HFFc6 (cell line): ENCODE results near the gene DNA2. TPM values are rescaled to one million over a fixed set of nuclear protein-coding genes. Genes with fewer than 3 reads are reported as not detected.
"Not testable (repeated sequence)": the region's sequence is repeated elsewhere in the genome, so short reads cannot be mapped to it uniquely, and the experiment has no call there.

Experiments used
- DNase-seq: peaks from one replicate; pipeline ENCODE4 v3.0.0-alpha.2; 2018
- H3K27ac Mint-ChIP-seq: 2 replicates; pipeline ENCODE4 v1.8.0; 2020; ENCODE audit warnings: mild to moderate bottlenecking, mixed read lengths
- H3K27me3 Mint-ChIP-seq: 2 replicates; pipeline ENCODE4 v1.8.0; 2021; ENCODE audit warnings: mild to moderate bottlenecking, moderate library complexity, mixed read lengths; ENCODE audit not compliant: insufficient read depth
- H3K36me3 Mint-ChIP-seq: 2 replicates; pipeline ENCODE4 v1.8.0; 2021; ENCODE audit warnings: low read depth, mixed read lengths
- H3K4me1 Mint-ChIP-seq: 2 replicates; pipeline ENCODE4 v1.8.0; 2020; ENCODE audit warnings: low read depth, mixed read lengths
- H3K4me3 Mint-ChIP-seq: 2 replicates; pipeline ENCODE4 v1.8.0; 2020; ENCODE audit warnings: mild to moderate bottlenecking, moderate library complexity, mixed read lengths
- H3K9me3 Mint-ChIP-seq: 2 replicates; pipeline ENCODE4 v1.8.0; 2020; ENCODE audit warnings: mild to moderate bottlenecking, mixed read lengths
- CTCF ChIP-seq: fragments of 200-600 bp; sonication (generic); IDR thresholded peaks from 2 replicates; pipeline ENCODE4 v1.5.0; 2021; ENCODE audit warnings: antibody characterized with exemption, mild to moderate bottlenecking
- total RNA-seq, 6 experiments: library from RNA; stranded (reverse); fragmentation: NEBNext Ultra II Directional; extraction: Animal tissue kit (Norgen Biotek cat#: 25700); gene quantifications; 2 replicates in 1 of 6; 3 replicates in 5 of 6; pipeline ENCODE4 v1.2.3, GENCODE V29; 2021

The DNA2 gene
- total RNA-seq, 6 experiments from 2014 or later = 6.2 to 8.8 (median 7.2) TPM

- Mint-ChIP-seq H3K9me3 (no peaks in the 10 kb centered on the region), H3K4me3 (peak overlapping the region; percentile 99), H3K36me3 (no peaks in the 10 kb centered on the region; the same call in 1 of the 2 replicates), H3K27ac (peak overlapping the region; percentile 58), H3K4me1 (peaks cover 35% of the 10 kb centered on the region), H3K27me3 (no peaks in the 10 kb centered on the region)
- no peak for TF ChIP-seq CTCF
- no peak for DNase-seq
These were observed 1.9 kb downstream of the DNA2 start for GRCh38 chr10:68469838-68470237.

GRCh38 chr10:68464729-68465128, 7.0 kb downstream of the DNA2 start:
- H3K4me3 Mint-ChIP-seq, DNase-seq, H3K36me3 Mint-ChIP-seq, H3K27me3 Mint-ChIP-seq, H3K27ac Mint-ChIP-seq, H3K9me3 Mint-ChIP-seq, H3K4me1 Mint-ChIP-seq: not testable (repeated sequence)

- Mint-ChIP-seq H3K4me3 (no peak overlapping the region), H3K36me3 (no peaks in the 10 kb centered on the region; the same call in 1 of the 2 replicates), H3K9me3 (no peaks in the 10 kb centered on the region), H3K4me1 (no peaks in the 10 kb centered on the region), H3K27me3 (no peaks in the 10 kb centered on the region), H3K27ac (no peak overlapping the region)
- no peak for DNase-seq
- no peak for TF ChIP-seq CTCF
These were observed 8.2 kb downstream of the DNA2 start for GRCh38 chr10:68463365-68464093.

GRCh38 chr10:68462536-68462935, 9.2 kb downstream of the DNA2 start:
- DNase-seq = no peak
- H3K27ac Mint-ChIP-seq = no peak overlapping the region
- peaks cover 3% of the 10 kb centered on the region; the same call in 1 of the 2 replicates for H3K36me3 Mint-ChIP-seq
- H3K4me3 Mint-ChIP-seq = no peak overlapping the region
- H3K4me1 Mint-ChIP-seq = no peaks in the 10 kb centered on the region
- H3K9me3 Mint-ChIP-seq = no peaks in the 10 kb centered on the region
- no peak for TF ChIP-seq CTCF
- no peaks in the 10 kb centered on the region for H3K27me3 Mint-ChIP-seq

GRCh38 chr10:68461032-68461431, 10.7 kb downstream of the DNA2 start:
- Mint-ChIP-seq H3K4me3 (no peak overlapping the region), H3K4me1 (no peaks in the 10 kb centered on the region), H3K9me3 (no peaks in the 10 kb centered on the region), H3K27ac (no peak overlapping the region), H3K27me3 (peaks cover 2% of the 10 kb centered on the region; the same call in 1 of the 2 replicates), H3K36me3 (peaks cover 7% of the 10 kb centered on the region; the same call in 1 of the 2 replicates)
- DNase-seq = no peak
- TF ChIP-seq CTCF = no peak

- not testable (repeated sequence) for H3K4me3 Mint-ChIP-seq, H3K27ac Mint-ChIP-seq, H3K9me3 Mint-ChIP-seq, H3K4me1 Mint-ChIP-seq, H3K27me3 Mint-ChIP-seq, DNase-seq
- peaks cover 12% of the 10 kb centered on the region; the same call in 1 of the 2 replicates for H3K36me3 Mint-ChIP-seq
These were observed 22.1 kb downstream of the DNA2 start for GRCh38 chr10:68449698-68450097.
